OCI-LY1 (cell line): ENCODE results near the gene NOP16.

Experiments
- H2AFZ ChIP-seq: fragments of 200-600 bp; sonication (generic), shearing (Covaris generic); 2 replicates; pipeline ENCODE4 v1.6.0; 2014; ENCODE audit warnings: antibody characterized with exemption, mild to moderate bottlenecking, low read length
- H3F3A ChIP-seq: fragments of 200-600 bp; sonication (generic), shearing (Covaris generic); 2 replicates; pipeline ENCODE4 v1.6.0; 2014; ENCODE audit warnings: mild to moderate bottlenecking, antibody characterized with exemption, low read length, moderate library complexity; ENCODE audit not compliant: insufficient read depth
- H3K27ac ChIP-seq: fragments of 200-600 bp; sonication (generic); 2 replicates; pipeline ENCODE4 v1.5.1; 2014; ENCODE audit warnings: low read length, mixed run types, mild to moderate bottlenecking, low read depth; ENCODE audit not compliant: poor library complexity, severe bottlenecking
- H3K27me3 ChIP-seq: fragments of 200-600 bp; sonication (generic); 2 replicates; pipeline ENCODE4 v1.6.0; 2014; ENCODE audit warnings: antibody characterized with exemption, mild to moderate bottlenecking, low read length, moderate library complexity; ENCODE audit not compliant: insufficient read depth
- H3K36me3 ChIP-seq: fragments of 200-600 bp; sonication (generic); 2 replicates; pipeline ENCODE4 v1.6.1; 2014; ENCODE audit warnings: mild to moderate bottlenecking, antibody characterized with exemption, low read length, moderate library complexity, mixed read lengths; ENCODE audit not compliant: insufficient read depth
- H3K4me1 ChIP-seq: fragments of 200-600 bp; sonication (generic); 2 replicates; pipeline ENCODE4 v1.5.1; 2014; ENCODE audit warnings: mild to moderate bottlenecking, low read length, moderate library complexity; ENCODE audit not compliant: insufficient read depth, severe bottlenecking
- H3K4me2 ChIP-seq: fragments of 200-600 bp; sonication (generic), shearing (Covaris generic); 2 replicates; pipeline ENCODE4 v1.6.1; 2014; ENCODE audit warnings: low read length
- H3K4me3 ChIP-seq: fragments of 200-600 bp; sonication (generic); 2 replicates; pipeline ENCODE4 v1.5.1; 2014; ENCODE audit warnings: low read length, low read depth, mild to moderate bottlenecking, mixed read lengths; ENCODE audit not compliant: poor library complexity, severe bottlenecking
- H3K79me2 ChIP-seq: fragments of 200-600 bp; shearing (Covaris generic); 2 replicates; pipeline ENCODE4 v1.6.1; 2016; ENCODE audit warnings: mixed run types, low read length, mixed read lengths; ENCODE audit not compliant: insufficient read depth
- H3K9ac ChIP-seq: fragments of 200-600 bp; sonication (generic), shearing (Covaris generic); 2 replicates; pipeline ENCODE4 v1.6.1; 2014; ENCODE audit warnings: mild to moderate bottlenecking, low read length, mixed read lengths
- H3K9me2 ChIP-seq: fragments of 200-600 bp; sonication (generic), shearing (Covaris generic); 2 replicates; pipeline ENCODE4 v1.6.1; 2014; ENCODE audit warnings: low read depth, mild to moderate bottlenecking, low read length, mixed read lengths
- H3K9me3 ChIP-seq: fragments of 200-600 bp; shearing (Covaris generic); 2 replicates; pipeline ENCODE4 v1.6.1; 2014; ENCODE audit warnings: low read length, mixed read lengths
- H4K20me1 ChIP-seq: fragments of 200-600 bp; sonication (generic), shearing (Covaris generic); 2 replicates; pipeline ENCODE4 v1.6.0; 2016; ENCODE audit warnings: mild to moderate bottlenecking, low read length; ENCODE audit not compliant: insufficient read depth
- CTCF ChIP-seq: fragments of 200-600 bp; sonication (generic), shearing (Covaris generic); IDR thresholded peaks from 2 replicates; pipeline ENCODE4 v1.5.1; 2017; ENCODE audit warnings: mild to moderate bottlenecking, antibody characterized with exemption, low read length, moderate library complexity, mixed read lengths
- EZH2 ChIP-seq: fragments of 200-600 bp; sonication (generic), shearing (Covaris generic); IDR thresholded peaks from 2 replicates; pipeline ENCODE4 v1.8.0; 2017; ENCODE audit warnings: borderline replicate concordance, mixed run types, mild to moderate bottlenecking, antibody characterized with exemption, low read length, moderate library complexity, mixed read lengths

NOP16 gene

GRCh38 chr5:176397736-176398420 lies 9.5 kb upstream of the NOP16 start:
- no peaks in the 10 kb centered on the region for H4K20me1 ChIP-seq
- no peaks in the 10 kb centered on the region for H3F3A ChIP-seq
- no peaks in the 10 kb centered on the region for H3K9me2 ChIP-seq
- H3K4me2 ChIP-seq = no peak overlapping the region
- H3K79me2 ChIP-seq = no peaks in the 10 kb centered on the region
- no peaks in the 10 kb centered on the region for H3K9me3 ChIP-seq
- no peak for TF ChIP-seq EZH2
- no peak overlapping the region for H3K9ac ChIP-seq
- no peak overlapping the region for H3K27ac ChIP-seq
- H3K36me3 ChIP-seq = peaks cover 17% of the 10 kb centered on the region; the same call in 1 of the 2 replicates
- H3K4me3 ChIP-seq = no peak overlapping the region
- H3K4me1 ChIP-seq = no peaks in the 10 kb centered on the region
- no peaks in the 10 kb centered on the region for H3K27me3 ChIP-seq
- H2AFZ ChIP-seq = no peak overlapping the region

- H3K27ac ChIP-seq = no peak overlapping the region
- TF ChIP-seq EZH2 (no peak), CTCF (no peak)
- peaks cover 28% of the 10 kb centered on the region; the same call in 1 of the 2 replicates for H3K36me3 ChIP-seq
- H3K27me3 ChIP-seq = no peaks in the 10 kb centered on the region
- H3K79me2 ChIP-seq = no peaks in the 10 kb centered on the region
- H3F3A ChIP-seq = no peaks in the 10 kb centered on the region
- no peaks in the 10 kb centered on the region for H3K9me3 ChIP-seq
- H3K4me2 ChIP-seq = no peak overlapping the region
- no peak overlapping the region for H2AFZ ChIP-seq
- no peak overlapping the region for H3K9ac ChIP-seq
- no peaks in the 10 kb centered on the region for H4K20me1 ChIP-seq
- H3K9me2 ChIP-seq = no peaks in the 10 kb centered on the region
- H3K4me3 ChIP-seq = no peak overlapping the region
- H3K4me1 ChIP-seq = no peaks in the 10 kb centered on the region
These were observed 7.9 kb upstream of the NOP16 start for GRCh38 chr5:176396330-176396729.

- H3K36me3 ChIP-seq = peaks cover 41% of the 10 kb centered on the region; the same call in 1 of the 2 replicates
- H3K4me2 ChIP-seq = no peak overlapping the region
- no peaks in the 10 kb centered on the region for H3K9me3 ChIP-seq
- no peak overlapping the region for H3K27ac ChIP-seq
- H2AFZ ChIP-seq = no peak overlapping the region
- H3K9ac ChIP-seq = no peak overlapping the region
- H4K20me1 ChIP-seq = no peaks in the 10 kb centered on the region
- no peaks in the 10 kb centered on the region for H3K79me2 ChIP-seq
- H3K4me1 ChIP-seq = peaks cover 2% of the 10 kb centered on the region
- no peaks in the 10 kb centered on the region for H3K27me3 ChIP-seq
- no peaks in the 10 kb centered on the region for H3F3A ChIP-seq
- no peak for TF ChIP-seq CTCF
- no peak for TF ChIP-seq EZH2
- H3K9me2 ChIP-seq = no peaks in the 10 kb centered on the region
- H3K4me3 ChIP-seq = no peak overlapping the region
These were observed 6.7 kb upstream of the NOP16 start for GRCh38 chr5:176394881-176395675.
